Activated effector memory CD4-positive, alpha-beta T cell treated with anti-CD3 and anti-CD28 coated beads, Interleukin-2, amount 50 U/mL, for 16 hours (primary cell): ENCODE measurements around the gene CACNA1A.
"Not testable (repeated sequence)": the region's sequence is repeated elsewhere in the genome, so short reads cannot be mapped to it uniquely, and the experiment has no call there.

Source experiments
- DNase-seq: peaks from one replicate; pipeline ENCODE4 v3.0.0-alpha.2; 2020

CACNA1A gene

DNA sequence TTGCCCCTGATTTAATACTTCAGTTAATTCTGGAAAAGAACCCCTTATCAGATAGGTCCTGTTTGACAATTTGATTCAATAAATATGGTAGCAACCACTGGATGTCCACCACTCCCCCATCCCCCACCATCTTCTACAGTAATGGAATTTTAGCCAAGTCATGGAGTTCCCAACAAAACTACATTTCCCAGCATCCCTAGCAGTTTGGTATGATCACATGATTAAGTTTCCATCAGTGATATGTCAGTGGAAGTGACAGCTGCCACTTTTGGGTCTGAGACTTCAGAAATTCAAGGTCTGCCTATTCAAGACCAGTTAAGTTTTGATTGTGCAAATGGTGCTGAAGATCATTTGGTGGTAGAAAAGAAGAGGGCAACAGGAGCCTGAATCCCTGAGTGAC lies 85.5 kb downstream of the CACNA1A start:
- no peak for DNase-seq

DNA sequence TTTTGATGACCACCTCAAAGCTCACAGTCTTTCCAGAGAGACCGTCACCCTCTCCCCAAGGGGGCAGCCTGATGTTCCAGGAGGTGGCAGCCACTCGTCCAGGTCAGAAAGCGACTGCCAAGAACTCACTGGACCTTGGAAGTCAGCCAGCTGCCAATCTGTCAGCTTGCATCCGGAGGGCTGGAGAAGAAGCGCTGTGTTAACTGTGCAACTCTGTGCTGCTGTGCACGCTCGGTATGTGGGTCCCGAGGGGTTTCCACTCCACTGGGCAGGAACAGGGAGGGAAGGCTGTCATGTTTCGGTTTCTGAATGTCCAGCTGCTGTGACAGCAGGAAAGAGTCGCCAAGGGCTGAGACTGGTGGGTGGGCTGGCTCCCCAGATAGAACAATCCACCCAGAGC lies 89.2 kb downstream of the CACNA1A start:
- no peak for DNase-seq

DNA sequence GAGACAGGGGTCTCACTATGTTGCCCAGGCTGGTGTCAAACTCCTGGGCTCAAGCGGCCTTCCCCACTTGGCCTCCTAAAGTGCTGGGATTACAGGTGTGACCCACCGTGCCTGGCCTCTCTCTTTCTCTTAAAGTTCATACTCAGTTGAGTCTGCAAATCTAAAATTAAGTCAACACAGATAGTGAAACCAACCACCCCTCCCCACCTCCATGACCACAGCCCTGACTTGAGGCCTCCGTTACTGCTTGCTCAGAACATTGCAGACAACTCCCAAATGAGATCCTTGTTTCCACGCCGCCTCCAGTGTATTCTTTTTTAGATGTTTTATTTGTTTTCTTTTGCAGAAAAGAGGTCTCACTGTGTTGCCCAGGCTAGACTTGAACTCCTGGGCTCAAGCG lies 94.4 kb downstream of the CACNA1A start:
- no peak for DNase-seq

DNA sequence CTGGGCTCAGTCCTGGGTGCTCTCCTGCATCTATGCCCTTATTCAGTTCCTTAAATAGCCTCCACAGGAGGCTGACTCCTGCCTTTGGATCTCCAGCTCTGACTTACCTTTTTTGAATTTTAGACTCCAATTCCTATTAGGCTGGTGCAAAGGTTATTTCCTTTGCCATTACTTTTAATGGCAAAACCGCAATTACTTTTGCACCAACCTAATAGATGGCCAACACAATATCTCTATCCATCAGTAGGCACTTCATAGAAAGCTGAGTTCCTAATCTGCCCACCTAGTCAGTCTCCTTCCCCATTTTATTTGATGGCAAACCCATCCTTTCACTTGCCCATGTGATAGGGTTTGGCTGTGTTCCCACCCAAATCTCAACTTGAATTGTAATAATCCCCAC lies 95.3 kb downstream of the CACNA1A start:
- no peak for DNase-seq

GRCh38 chr19:13408889-13409518 lies 97.3 kb downstream of the CACNA1A start:
- DNase-seq, result no peak

GRCh38 chr19:13404236-13404635 lies 102.0 kb downstream of the CACNA1A start:
- no peak for DNase-seq

DNA sequence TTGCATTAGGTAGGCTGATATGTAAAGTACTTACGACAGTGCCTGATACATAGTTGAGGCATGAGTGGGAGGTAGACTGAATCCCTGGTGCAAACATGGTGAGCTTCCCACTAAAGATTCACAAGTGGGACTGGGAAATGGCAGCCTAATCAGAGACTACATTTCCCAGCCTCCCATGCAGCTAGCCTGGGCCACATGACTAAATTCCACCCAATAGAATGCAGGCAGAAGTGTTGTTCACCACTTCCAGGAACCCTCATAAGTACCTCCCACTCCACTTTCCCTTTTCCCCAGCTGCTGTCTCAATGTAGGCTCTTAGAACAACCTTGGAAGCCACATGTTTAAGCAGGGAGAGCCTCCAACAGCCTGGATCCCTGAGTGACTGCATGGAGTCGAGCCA lies 104.9 kb downstream of the CACNA1A start:
- no peak for DNase-seq

- DNase-seq, result no peak
Observed at GRCh38 chr19:13400296-13400695, 106.0 kb downstream of the CACNA1A start.

- DNase-seq, result no peak
Observed at GRCh38 chr19:13399746-13400145, 106.5 kb downstream of the CACNA1A start.

DNA sequence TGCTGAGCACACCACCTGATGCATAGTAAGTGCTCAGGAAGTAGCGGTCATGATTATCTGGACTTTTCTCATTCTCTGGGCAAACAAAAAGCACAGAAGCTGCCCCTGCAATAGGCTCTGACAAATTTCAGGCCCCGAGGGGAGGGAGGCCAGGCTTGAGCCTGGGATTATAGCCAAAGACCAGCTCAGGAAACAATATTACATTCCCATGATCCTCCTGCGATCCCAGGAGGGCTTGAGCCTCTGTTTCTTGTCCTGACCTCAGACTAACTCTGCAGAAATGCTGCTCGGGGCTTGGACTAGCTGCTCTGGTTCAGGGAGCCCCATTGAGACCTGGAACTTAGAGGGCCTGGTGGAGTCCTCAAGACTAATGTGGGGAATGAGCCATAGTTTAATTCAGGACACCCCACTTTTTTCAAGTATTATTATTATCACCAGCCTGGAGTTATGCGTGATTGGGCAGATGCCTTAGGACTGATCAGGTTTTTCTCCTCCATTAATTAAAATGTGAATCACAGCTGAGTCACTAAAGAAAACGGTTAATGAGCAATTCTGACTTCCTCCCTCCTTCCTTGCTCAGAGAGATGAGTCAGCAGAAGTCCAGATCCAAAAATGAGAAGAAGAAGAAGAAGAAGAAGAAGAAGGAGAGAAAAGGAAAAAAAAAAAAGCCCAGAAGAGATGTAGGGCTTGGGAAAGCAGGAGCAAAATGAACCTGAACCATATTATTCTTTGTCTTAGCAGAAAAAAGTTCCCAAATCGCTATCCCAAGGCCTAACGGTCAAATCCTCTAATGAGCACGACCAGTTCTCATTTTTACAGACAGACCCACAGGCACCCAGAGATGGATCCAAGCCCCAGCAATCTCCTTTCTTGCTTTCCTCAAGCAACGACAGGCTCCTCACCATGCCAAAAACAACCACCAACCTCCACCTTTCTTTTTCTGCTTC lies 107.2 kb downstream of the CACNA1A start:
- DNase-seq, result no peak

GRCh38 chr19:13398182-13398581 lies 108.1 kb downstream of the CACNA1A start:
- no peak for DNase-seq

GRCh38 chr19:13396250-13397080 lies 109.8 kb downstream of the CACNA1A start:
- DNase-seq, result no peak

DNA sequence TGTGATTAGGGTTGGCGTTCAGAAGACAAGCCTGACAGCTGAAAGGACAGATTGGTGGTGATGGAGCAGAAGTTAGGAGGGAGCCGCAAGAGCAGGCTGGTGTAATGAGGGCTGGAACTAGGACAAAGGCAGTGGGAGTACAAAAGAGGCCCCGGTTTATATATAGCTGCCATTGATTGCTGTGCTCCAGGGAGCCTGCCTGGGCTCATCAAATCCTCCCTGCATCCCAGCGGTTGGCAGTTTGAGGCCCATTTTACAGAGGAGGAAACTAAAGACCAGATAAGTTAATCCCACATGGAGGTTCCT lies 123.7 kb downstream of the CACNA1A start:
- DNase-seq, result no peak

GRCh38 chr19:13381827-13382632 lies 124.2 kb downstream of the CACNA1A start:
- no peak for DNase-seq

DNA sequence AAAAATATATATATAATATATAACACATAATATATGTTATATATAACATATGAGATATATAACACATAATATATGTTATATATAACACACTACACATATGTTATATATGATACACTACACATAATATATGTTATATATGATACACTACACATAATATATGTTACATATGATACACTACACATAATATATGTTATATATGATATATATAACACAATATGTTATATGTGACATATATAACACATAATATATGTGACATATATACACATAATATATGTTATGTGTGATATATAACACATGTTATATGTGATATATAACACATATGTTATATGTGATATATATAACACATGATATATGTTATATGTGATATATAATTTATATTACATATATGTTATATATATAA lies 129.7 kb downstream of the CACNA1A start:
- no peak for DNase-seq

GRCh38 chr19:13373599-13373998 lies 132.7 kb downstream of the CACNA1A start:
- no peak for DNase-seq

- DNase-seq, result no peak
Observed at GRCh38 chr19:13370948-13371347, 135.3 kb downstream of the CACNA1A start.

- DNase-seq, result no peak
Observed at GRCh38 chr19:13366529-13367143, 139.6 kb downstream of the CACNA1A start.

GRCh38 chr19:13363954-13364353 lies 142.3 kb downstream of the CACNA1A start:
- DNase-seq, result no peak

GRCh38 chr19:13363245-13363644 lies 143.0 kb downstream of the CACNA1A start:
- DNase-seq, result no peak

GRCh38 chr19:13362668-13363067 lies 143.6 kb downstream of the CACNA1A start:
- no peak for DNase-seq

DNA sequence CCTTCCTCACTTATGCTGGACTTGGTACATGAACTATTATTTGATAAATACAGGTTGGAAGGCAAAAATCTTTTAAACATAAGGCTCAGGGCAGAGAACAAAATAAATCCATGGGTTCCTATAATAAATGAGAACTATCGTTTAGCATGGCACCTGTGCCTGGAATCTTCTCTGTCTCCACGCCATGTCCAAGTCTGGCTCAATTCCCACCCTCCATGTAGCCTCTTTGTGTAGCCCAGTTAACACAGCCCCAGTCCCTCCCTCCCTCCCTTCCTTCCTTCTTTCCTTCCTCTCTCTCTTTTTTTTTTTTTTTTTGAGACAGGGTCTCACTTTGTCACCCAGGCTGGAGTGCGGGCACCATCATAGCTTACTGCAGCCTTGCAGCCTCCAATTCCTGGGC lies 144.6 kb downstream of the CACNA1A start:
- not testable (repeated sequence) for DNase-seq
